Measurements from ENCODE around the gene LRIG2.

DNA sequence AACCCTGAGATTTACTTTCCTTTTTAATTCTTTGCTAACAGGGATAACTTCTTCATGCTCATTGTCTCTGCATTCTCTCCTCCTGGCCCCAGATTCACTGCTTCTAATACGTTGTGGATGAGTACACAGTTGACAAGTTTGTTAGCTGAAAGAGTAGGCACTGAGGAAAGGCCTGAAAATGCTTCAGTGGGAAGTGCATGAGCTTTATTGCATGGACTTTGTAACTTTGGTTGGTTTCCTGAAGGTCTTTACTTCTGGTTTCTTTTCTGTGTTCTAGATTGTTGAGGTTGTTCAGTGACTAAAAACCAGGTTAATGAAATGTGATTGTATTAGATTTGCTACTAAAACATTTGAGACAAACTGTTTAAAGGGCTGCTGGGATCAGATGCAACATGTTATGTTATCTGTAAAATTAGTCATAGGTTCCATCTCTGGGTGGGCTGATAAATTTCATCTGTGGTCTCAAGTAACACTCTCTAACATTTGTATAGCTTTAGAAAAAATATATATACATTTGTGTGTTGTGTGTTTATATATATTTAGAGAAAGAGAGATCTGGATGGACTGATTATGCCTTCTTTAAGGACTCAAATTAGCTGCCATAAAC lies 19.1 kb downstream of the LRIG2 start:
- TF ChIP-seq ZNF133 (tag by site-specific recombination; IDR thresholded peaks at IDR 0.05) (no peak), ZBTB48 (tag by site-specific recombination; IDR thresholded peaks at IDR 0.05) (no peak), ZNF544 (tag by site-specific recombination; IDR thresholded peaks at IDR 0.05) (no peak), ZNF423 (tag by site-specific recombination; IDR thresholded peaks at IDR 0.05) (no peak), ZNF138 (tag by site-specific recombination; IDR thresholded peaks at IDR 0.05; ENCODE audit: borderline replicate concordance) (no peak), KLF10 (tag by site-specific recombination; IDR thresholded peaks at IDR 0.05) (no peak), ZNF843 (tag by site-specific recombination; IDR thresholded peaks at IDR 0.05) (no peak)
- TF ChIP-seq, protein P1, sequence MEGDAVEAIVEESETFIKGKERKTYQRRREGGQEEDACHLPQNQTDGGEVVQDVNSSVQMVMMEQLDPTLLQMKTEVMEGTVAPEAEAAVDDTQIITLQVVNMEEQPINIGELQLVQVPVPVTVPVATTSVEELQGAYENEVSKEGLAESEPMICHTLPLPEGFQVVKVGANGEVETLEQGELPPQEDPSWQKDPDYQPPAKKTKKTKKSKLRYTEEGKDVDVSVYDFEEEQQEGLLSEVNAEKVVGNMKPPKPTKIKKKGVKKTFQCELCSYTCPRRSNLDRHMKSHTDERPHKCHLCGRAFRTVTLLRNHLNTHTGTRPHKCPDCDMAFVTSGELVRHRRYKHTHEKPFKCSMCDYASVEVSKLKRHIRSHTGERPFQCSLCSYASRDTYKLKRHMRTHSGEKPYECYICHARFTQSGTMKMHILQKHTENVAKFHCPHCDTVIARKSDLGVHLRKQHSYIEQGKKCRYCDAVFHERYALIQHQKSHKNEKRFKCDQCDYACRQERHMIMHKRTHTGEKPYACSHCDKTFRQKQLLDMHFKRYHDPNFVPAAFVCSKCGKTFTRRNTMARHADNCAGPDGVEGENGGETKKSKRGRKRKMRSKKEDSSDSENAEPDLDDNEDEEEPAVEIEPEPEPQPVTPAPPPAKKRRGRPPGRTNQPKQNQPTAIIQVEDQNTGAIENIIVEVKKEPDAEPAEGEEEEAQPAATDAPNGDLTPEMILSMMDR (tag by site-specific recombination; IDR thresholded peaks at IDR 0.05), result no peak
- TF ChIP-seq, protein P2, sequence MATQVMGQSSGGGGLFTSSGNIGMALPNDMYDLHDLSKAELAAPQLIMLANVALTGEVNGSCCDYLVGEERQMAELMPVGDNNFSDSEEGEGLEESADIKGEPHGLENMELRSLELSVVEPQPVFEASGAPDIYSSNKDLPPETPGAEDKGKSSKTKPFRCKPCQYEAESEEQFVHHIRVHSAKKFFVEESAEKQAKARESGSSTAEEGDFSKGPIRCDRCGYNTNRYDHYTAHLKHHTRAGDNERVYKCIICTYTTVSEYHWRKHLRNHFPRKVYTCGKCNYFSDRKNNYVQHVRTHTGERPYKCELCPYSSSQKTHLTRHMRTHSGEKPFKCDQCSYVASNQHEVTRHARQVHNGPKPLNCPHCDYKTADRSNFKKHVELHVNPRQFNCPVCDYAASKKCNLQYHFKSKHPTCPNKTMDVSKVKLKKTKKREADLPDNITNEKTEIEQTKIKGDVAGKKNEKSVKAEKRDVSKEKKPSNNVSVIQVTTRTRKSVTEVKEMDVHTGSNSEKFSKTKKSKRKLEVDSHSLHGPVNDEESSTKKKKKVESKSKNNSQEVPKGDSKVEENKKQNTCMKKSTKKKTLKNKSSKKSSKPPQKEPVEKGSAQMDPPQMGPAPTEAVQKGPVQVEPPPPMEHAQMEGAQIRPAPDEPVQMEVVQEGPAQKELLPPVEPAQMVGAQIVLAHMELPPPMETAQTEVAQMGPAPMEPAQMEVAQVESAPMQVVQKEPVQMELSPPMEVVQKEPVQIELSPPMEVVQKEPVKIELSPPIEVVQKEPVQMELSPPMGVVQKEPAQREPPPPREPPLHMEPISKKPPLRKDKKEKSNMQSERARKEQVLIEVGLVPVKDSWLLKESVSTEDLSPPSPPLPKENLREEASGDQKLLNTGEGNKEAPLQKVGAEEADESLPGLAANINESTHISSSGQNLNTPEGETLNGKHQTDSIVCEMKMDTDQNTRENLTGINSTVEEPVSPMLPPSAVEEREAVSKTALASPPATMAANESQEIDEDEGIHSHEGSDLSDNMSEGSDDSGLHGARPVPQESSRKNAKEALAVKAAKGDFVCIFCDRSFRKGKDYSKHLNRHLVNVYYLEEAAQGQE (tag by site-specific recombination; IDR thresholded peaks at IDR 0.05), result no peak
- TF ChIP-seq, protein P3, sequence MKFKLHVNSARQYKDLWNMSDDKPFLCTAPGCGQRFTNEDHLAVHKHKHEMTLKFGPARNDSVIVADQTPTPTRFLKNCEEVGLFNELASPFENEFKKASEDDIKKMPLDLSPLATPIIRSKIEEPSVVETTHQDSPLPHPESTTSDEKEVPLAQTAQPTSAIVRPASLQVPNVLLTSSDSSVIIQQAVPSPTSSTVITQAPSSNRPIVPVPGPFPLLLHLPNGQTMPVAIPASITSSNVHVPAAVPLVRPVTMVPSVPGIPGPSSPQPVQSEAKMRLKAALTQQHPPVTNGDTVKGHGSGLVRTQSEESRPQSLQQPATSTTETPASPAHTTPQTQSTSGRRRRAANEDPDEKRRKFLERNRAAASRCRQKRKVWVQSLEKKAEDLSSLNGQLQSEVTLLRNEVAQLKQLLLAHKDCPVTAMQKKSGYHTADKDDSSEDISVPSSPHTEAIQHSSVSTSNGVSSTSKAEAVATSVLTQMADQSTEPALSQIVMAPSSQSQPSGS (tag by site-specific recombination; IDR thresholded peaks at IDR 0.05; ENCODE audit: low read depth), result no peak
- TF ChIP-seq, protein P4, sequence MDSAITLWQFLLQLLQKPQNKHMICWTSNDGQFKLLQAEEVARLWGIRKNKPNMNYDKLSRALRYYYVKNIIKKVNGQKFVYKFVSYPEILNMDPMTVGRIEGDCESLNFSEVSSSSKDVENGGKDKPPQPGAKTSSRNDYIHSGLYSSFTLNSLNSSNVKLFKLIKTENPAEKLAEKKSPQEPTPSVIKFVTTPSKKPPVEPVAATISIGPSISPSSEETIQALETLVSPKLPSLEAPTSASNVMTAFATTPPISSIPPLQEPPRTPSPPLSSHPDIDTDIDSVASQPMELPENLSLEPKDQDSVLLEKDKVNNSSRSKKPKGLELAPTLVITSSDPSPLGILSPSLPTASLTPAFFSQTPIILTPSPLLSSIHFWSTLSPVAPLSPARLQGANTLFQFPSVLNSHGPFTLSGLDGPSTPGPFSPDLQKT (IDR thresholded peaks at IDR 0.05; ENCODE audit: borderline replicate concordance, low read depth, low read length), result no peak

Data from HEK293 (cell line).